Panc1 (cell line): ENCODE results near the gene NOL3.

Experiments used
- CTCF ChIP-seq: fragments of 450-650 bp; IDR thresholded peaks from 2 replicates; pipeline ENCODE4 v1.5.1; 2017; ENCODE audit warnings: mild to moderate bottlenecking
- POLR2AphosphoS5 ChIP-seq: IDR thresholded peaks from 2 replicates; pipeline ENCODE4 v1.6.1; 2012; ENCODE audit warnings: mild to moderate bottlenecking, low read depth, low read length, moderate library complexity
- SIN3A ChIP-seq: IDR thresholded peaks from 2 replicates; pipeline ENCODE4 v1.6.1; 2012; ENCODE audit warnings: low read depth, mild to moderate bottlenecking, low read length, moderate library complexity, borderline replicate concordance; ENCODE audit not compliant: insufficient read depth

- TF ChIP-seq CTCF (peak; percentile 82), POLR2AphosphoS5 (no peak), SIN3A (no peak)
Observed at GRCh38 chr16:67198238-67198734, 27.9 kb downstream of the NOL3 start.
